GM23248 (cell line): ENCODE data around the gene TFB2M.

Experiments
- EZH2 ChIP-seq: fragments of 200-600 bp; sonication (generic); IDR thresholded peaks from 2 replicates; pipeline ENCODE4 v1.6.1; 2018; ENCODE audit warnings: antibody characterized with exemption, mild to moderate bottlenecking; ENCODE audit not compliant: insufficient read depth, poor library complexity, severe bottlenecking
- EZH2phosphoT487 ChIP-seq: fragments of 200-600 bp; sonication (generic); IDR thresholded peaks from 2 replicates; pipeline ENCODE4 v1.6.1; 2018; ENCODE audit warnings: antibody characterized with exemption, moderate library complexity, mild to moderate bottlenecking, low read depth; ENCODE audit not compliant: insufficient read depth

DNA sequence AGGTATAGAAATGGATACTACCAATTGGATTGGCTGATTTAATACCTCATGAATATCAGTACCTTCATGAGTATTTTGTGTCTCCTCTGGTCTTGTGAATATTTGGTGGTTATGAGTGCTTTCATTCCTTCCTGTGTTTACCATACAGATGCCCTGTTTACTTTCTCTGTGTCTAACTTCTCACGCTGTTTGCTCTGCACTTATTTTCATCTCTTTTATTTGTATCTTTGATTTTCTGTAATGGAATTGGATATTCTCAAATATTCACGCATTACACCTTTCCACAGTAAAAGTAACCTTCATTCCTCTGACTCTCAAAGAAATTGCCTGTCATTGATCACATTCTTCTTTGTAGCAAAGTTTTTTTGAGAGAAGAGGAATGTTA, 17.0 kb upstream of the TFB2M start:
- no peak for TF ChIP-seq EZH2
- no peak for TF ChIP-seq EZH2phosphoT487
